ENCODE measurements around the gene NNT. TPM values are rescaled to one million over a fixed set of nuclear protein-coding genes. Genes with fewer than 3 reads are reported as not detected.
A peak's percentile ranks its signal among the peaks of the same experiment; 100 is the strongest.
"Not testable (repeated sequence)": the region's sequence is repeated elsewhere in the genome, so short reads cannot be mapped to it uniquely, and the experiment has no call there.

The NNT gene
- polyA plus RNA-seq, 3 donors from 2014 or later = 49.5 to 78.0 (median 60.6) TPM

DNA sequence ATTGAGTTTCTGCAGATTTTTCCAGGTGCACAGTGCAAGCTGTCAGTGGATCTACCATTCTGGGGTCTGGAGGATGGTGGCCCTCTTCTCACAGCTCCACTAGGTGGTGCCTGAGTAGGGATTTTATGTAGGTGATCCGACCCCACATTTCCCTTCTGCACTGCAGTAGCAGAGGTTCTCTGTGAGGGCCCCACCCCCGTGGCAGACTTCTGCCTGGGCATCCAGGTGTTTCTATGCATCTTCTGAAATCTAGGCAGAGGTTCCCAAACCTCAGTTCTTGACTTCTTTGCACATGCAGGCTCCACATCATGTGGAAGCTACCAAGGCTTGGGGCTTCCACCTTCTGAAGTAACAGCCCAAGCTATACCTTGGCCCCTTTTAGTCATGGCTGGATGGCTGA, 93.5 kb downstream of the NNT start:
- Mint-ChIP-seq H3K36me3 (peaks cover 24 to 48% (median 37%) of the 10 kb centered on the region in 3 donors), H3K4me1 (peaks cover 18 to 49% of the 10 kb centered on the region in 2 donors)
- H3K4me3 Mint-ChIP-seq; DNase-seq; H3K27me3 Mint-ChIP-seq (ENCODE audit: low read depth in 3 of 3); H3K9me3 Mint-ChIP-seq; H3K27ac Mint-ChIP-seq: not testable (repeated sequence)

DNA sequence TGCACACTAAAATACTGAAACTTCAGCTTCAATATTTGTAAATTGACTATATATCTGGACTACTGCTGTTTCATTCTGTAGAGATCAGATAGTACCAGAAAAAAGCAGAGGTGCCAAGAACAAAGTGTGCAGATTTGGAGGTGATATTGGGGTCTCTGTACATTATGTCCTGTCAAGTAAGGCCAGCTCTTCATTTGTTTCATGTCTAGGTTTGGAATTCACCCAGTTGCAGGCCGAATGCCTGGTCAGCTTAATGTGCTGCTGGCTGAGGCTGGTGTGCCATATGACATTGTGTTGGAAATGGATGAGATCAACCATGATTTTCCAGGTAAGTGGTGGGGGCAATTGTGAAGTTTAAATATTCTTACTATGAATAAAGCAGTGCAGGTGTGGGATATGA, 96.9 kb downstream of the NNT start:
- H3K4me3 Mint-ChIP-seq = no peak overlapping the region
- no peaks in the 10 kb centered on the region for H3K27me3 Mint-ChIP-seq (ENCODE audit: low read depth in 3 of 3)
- peaks cover 11 to 38% of the 10 kb centered on the region in 2 donors for H3K4me1 Mint-ChIP-seq
- peaks cover 17 to 51% (median 40%) of the 10 kb centered on the region in 3 donors for H3K36me3 Mint-ChIP-seq
- no peak for DNase-seq
- no peaks in the 10 kb centered on the region for H3K9me3 Mint-ChIP-seq
- H3K27ac Mint-ChIP-seq = peak overlapping the region in 2 of 6 donors; percentile 7 to 31

DNA sequence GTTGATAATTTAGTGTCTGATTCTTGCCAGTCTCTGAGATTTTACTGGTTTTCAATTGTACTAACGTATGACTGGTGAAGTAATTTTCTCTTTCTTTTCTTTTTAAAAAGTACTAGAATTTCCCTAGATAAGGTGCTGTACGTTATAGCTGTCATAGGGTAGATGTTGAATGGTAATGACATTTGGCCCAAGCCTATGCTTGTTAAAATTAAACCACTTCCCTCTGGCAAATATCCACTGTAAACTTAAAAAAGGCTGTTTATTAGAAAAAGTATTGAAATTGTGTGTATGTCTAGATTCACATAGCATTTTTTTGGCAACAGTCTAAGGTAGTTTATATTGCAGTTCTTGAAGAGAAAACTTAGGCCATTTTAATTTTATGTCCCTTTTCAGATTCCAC, 97.6 kb downstream of the NNT start:
- no peak overlapping the region for H3K4me3 Mint-ChIP-seq
- no peaks in the 10 kb centered on the region for H3K27me3 Mint-ChIP-seq (ENCODE audit: low read depth in 3 of 3)
- H3K4me1 Mint-ChIP-seq = peaks cover 11 to 31% of the 10 kb centered on the region in 2 donors
- H3K36me3 Mint-ChIP-seq = peaks cover 16 to 50% (median 40%) of the 10 kb centered on the region in 3 donors
- no peak for DNase-seq
- H3K9me3 Mint-ChIP-seq = no peaks in the 10 kb centered on the region
- no peak overlapping the region for H3K27ac Mint-ChIP-seq

DNA sequence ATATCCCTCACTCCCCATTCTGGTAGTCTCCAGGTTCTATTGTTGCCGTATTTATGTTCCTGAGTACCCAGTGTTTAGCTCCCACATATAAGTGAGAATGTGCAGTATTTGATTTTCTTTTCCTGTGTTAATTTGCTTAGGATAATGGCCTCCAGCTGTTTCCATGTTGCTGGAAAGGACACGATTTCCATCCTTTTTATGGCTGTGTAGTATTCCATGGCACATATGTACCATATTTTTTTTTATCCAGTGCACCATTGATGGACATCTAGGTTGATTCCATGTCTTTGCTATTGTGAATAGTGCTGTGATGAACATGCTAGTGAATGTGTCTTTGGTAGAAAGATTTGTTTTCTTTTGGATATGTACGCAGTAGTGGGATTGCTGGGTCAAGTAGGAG, 98.2 kb downstream of the NNT start:
- no peak overlapping the region for H3K4me3 Mint-ChIP-seq
- H3K4me1 Mint-ChIP-seq = peaks cover 11 to 25% of the 10 kb centered on the region in 2 donors
- H3K9me3 Mint-ChIP-seq = no peaks in the 10 kb centered on the region
- no peak for DNase-seq
- H3K27me3 Mint-ChIP-seq (ENCODE audit: low read depth in 3 of 3) = no peaks in the 10 kb centered on the region
- peaks cover 14 to 46% (median 35%) of the 10 kb centered on the region in 3 donors for H3K36me3 Mint-ChIP-seq
- H3K27ac Mint-ChIP-seq = no peak overlapping the region

DNA sequence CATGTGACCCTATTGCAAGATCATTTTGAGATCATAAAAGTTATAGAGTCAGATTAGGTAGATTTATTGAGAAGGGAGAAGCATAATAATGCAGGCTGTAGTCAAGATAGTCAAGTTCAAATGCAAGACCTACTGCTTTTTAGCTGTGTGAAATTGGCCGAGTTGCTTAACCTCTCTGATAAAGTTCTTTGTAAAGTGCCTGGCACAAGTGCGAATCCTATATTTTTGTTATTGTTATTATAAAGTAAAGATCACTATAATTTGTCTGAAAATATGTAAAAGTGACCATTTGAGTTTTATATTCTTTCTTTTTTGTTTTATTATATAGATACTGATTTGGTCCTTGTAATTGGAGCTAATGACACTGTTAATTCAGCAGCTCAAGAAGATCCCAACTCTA, 99.3 kb downstream of the NNT start:
- Mint-ChIP-seq H3K27me3 (ENCODE audit: low read depth in 3 of 3) (no peaks in the 10 kb centered on the region), H3K27ac (peak overlapping the region in 1 of 6 donors; percentile 34), H3K4me3 (no peak overlapping the region), H3K36me3 (peaks cover 10 to 46% (median 29%) of the 10 kb centered on the region in 3 donors), H3K9me3 (no peaks in the 10 kb centered on the region), H3K4me1 (peaks cover 10 to 21% of the 10 kb centered on the region in 2 donors)
- DNase-seq = no peak

DNA sequence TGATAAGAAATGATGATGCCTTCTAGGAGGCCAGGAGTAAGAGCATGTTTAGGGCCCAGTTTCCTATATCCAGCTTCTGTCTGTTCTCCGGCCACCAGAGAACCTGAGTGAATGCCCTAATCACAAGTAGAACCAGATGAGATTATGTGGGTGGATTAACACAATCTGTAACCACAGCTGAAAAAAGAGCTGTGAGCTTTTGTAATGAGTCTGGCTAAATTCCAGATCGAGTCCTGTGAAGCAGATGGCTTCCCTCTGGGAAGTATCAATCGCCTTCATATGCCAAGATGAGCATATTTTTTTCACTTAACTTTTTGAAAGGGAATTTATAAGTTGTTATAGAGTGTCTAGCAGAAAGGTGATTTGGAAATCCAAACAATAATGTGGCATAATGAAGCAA, 99.8 kb downstream of the NNT start:
- no peaks in the 10 kb centered on the region for H3K9me3 Mint-ChIP-seq
- H3K27me3 Mint-ChIP-seq (ENCODE audit: low read depth in 3 of 3) = no peaks in the 10 kb centered on the region
- H3K36me3 Mint-ChIP-seq = peaks cover 8 to 43% (median 26%) of the 10 kb centered on the region in 3 donors
- DNase-seq = no peak
- no peak overlapping the region for H3K4me3 Mint-ChIP-seq
- H3K4me1 Mint-ChIP-seq = peaks cover 4 to 17% of the 10 kb centered on the region in 2 donors
- peak overlapping the region in 1 of 6 donors; percentile 22 for H3K27ac Mint-ChIP-seq

DNA sequence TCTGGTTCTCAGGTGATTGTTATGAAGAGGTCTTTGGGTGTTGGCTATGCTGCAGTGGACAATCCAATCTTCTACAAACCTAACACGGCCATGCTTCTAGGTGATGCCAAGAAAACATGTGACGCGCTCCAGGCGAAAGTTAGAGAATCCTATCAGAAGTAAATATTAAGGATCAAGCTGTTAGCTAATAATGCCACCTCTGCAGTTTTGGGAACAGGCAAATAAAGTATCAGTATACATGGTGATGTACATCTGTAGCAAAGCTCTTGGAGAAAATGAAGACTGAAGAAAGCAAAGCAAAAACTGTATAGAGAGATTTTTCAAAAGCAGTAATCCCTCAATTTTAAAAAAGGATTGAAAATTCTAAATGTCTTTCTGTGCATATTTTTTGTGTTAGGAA, 101.3 kb downstream of the NNT start:
- H3K27ac Mint-ChIP-seq = peak overlapping the region in 1 of 6 donors; percentile 45
- H3K36me3 Mint-ChIP-seq = peaks cover 8 to 43% (median 26%) of the 10 kb centered on the region in 3 donors
- no peak overlapping the region for H3K4me3 Mint-ChIP-seq
- no peaks in the 10 kb centered on the region for H3K9me3 Mint-ChIP-seq
- H3K4me1 Mint-ChIP-seq = peaks cover 2 to 12% of the 10 kb centered on the region in 2 donors
- DNase-seq = no peak
- no peaks in the 10 kb centered on the region for H3K27me3 Mint-ChIP-seq (ENCODE audit: low read depth in 3 of 3)

DNA sequence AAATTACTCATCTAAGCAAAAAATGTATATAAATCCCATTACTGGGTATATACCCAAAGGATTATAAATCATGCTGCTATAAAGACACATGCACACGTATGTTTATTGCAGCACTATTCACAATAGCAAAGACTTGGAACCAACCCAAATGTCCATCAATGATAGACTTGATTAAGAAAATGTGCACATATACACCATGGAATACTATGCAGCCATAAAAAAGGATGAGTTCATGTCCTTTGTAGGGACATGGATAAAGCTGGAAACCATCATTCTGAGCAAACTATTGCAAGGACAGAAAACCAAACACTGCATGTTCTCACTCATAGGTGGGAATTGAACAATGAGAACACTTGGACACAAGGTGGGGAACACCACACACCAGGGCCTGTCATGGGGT, 103.6 kb downstream of the NNT start:
- H3K27ac Mint-ChIP-seq; DNase-seq; H3K27me3 Mint-ChIP-seq (ENCODE audit: low read depth in 3 of 3); H3K9me3 Mint-ChIP-seq; H3K4me3 Mint-ChIP-seq; H3K4me1 Mint-ChIP-seq: not testable (repeated sequence)
- H3K36me3 Mint-ChIP-seq = peaks cover 8 to 36% (median 24%) of the 10 kb centered on the region in 3 donors

DNA sequence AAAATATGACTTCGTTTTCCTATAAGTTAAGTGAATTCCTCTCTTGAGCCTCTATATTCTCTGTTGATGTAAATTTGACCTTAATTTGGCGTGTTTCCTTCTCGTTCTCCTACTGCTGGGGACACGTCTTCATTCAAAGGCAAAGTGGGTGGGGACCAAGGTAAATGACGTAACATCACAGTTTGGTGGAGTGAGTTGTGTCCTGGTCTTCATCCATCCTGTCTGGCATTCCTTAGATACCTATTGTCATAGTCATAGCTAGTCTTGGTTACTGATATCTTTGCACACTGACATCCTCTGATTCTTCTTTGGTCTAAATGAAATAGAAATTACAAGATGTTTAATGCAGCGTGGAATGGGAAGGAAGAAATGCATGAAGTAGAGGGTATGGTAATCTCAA, 108.5 kb downstream of the NNT start:
- DNase-seq = no peak
- Mint-ChIP-seq H3K27ac (no peak overlapping the region), H3K4me1 (no peaks in the 10 kb centered on the region), H3K9me3 (no peaks in the 10 kb centered on the region), H3K4me3 (no peak overlapping the region), H3K27me3 (ENCODE audit: low read depth in 3 of 3) (no peaks in the 10 kb centered on the region), H3K36me3 (peaks cover 0 to 5% (median 3%) of the 10 kb centered on the region in 3 donors)

DNA sequence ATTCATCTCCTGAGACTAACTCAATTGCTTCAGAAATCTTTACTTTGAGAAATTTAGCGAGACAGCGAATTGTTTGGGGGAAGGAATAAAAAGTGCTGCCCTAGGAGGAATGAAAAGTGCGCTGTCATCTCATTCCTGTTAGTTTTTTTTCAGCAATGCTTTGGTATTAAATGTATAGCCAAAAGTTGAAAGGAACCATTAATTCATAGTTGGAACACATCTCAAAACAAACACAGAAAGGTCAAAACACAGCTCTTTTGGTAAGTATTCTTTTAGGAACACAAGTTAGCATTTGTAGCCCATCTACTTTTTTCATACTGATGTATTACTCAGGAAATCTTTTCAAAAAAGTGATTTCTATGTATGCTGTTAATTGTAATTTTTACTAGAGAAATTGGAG, 109.1 kb downstream of the NNT start:
- no peaks in the 10 kb centered on the region for H3K9me3 Mint-ChIP-seq
- no peaks in the 10 kb centered on the region for H3K4me1 Mint-ChIP-seq
- peaks cover 0 to 3% (median 3%) of the 10 kb centered on the region in 3 donors for H3K36me3 Mint-ChIP-seq
- H3K27me3 Mint-ChIP-seq (ENCODE audit: low read depth in 3 of 3) = no peaks in the 10 kb centered on the region
- no peak overlapping the region for H3K27ac Mint-ChIP-seq
- DNase-seq = no peak
- H3K4me3 Mint-ChIP-seq = no peak overlapping the region

DNA sequence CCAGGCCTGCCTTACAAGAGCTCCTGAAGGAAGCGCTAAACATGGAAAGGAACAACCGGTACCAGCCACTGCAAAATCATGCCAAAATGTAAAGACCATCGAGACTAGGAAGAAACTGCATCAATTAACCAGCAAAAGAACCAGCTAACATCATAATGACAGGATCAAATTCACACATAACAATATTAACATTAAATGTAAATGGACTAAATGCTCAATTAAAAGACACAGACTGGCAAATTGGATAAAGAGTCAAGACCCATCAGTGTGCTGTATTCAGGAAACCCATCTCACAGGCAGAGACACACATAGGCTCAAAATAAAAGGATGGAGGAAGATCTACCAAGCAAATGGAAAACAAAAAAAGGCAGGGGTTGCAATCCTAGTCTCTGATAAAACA, 116.8 kb downstream of the NNT start:
- H3K36me3 Mint-ChIP-seq; H3K4me3 Mint-ChIP-seq; H3K4me1 Mint-ChIP-seq; DNase-seq; H3K27ac Mint-ChIP-seq; H3K27me3 Mint-ChIP-seq (ENCODE audit: low read depth in 3 of 3): not testable (repeated sequence)
- peaks cover 5 to 16% (median 12%) of the 10 kb centered on the region in 6 donors for H3K9me3 Mint-ChIP-seq

DNA sequence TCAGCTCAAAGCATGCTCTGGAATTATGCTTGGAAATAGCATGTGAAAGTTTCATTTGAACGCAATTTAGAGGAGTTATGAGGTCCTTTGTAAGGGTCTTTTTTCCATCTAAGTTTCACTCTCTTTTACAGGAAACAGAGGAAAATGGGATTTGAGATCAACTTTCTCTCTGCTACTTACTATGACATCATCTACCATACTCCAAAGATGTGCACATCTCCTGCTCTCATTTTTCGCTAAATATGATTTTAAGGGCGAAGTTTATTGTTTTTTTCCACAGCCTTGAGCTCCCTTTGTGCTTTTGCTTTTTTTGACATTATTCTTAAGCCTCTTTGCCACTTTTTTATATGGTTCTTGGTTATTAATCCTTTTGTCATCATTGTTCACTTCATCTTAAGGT, 125.6 kb downstream of the NNT start:
- Mint-ChIP-seq H3K27me3 (ENCODE audit: low read depth in 3 of 3) (peaks cover 0 to 5% (median 1%) of the 10 kb centered on the region in 3 donors), H3K4me3 (no peak overlapping the region), H3K27ac (no peak overlapping the region), H3K4me1 (no peaks in the 10 kb centered on the region), H3K36me3 (no peaks in the 10 kb centered on the region), H3K9me3 (peaks cover 0 to 9% (median 3%) of the 10 kb centered on the region in 6 donors)
- no peak for DNase-seq

DNA sequence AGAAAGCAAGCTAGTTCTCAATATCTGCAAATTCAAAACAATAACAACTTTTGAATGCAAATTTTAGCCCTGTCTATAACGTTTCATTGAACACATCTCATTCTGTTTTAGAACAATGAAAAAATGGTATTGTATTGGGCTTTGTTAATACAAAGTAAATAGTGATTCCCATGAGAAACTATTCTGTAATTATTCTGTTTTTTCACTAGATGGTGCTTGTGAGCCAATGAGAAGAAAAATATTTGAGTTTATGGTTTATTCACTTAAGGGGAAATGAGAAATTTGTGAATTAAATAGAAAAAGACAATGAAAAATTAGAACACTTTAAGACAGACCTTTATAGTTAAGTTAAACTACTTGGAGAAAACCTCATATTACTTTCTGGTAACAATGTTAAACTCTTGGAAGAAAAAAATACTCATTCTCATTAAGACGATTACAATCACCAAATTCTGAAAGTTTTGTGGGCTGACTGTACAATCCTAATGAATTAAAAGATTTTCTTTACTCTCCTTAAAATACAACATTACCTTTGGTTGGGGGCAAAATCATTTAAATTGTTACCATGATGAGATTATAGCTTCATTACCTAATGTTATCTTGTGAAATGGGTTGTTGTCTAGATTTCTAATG, 127.0 kb downstream of the NNT start:
- Mint-ChIP-seq H3K27me3 (ENCODE audit: low read depth in 3 of 3) (peaks cover 0 to 5% (median 1%) of the 10 kb centered on the region in 3 donors), H3K4me3 (no peak overlapping the region), H3K4me1 (no peaks in the 10 kb centered on the region), H3K9me3 (no peaks in the 10 kb centered on the region), H3K36me3 (no peaks in the 10 kb centered on the region), H3K27ac (no peak overlapping the region)
- no peak for DNase-seq

DNA sequence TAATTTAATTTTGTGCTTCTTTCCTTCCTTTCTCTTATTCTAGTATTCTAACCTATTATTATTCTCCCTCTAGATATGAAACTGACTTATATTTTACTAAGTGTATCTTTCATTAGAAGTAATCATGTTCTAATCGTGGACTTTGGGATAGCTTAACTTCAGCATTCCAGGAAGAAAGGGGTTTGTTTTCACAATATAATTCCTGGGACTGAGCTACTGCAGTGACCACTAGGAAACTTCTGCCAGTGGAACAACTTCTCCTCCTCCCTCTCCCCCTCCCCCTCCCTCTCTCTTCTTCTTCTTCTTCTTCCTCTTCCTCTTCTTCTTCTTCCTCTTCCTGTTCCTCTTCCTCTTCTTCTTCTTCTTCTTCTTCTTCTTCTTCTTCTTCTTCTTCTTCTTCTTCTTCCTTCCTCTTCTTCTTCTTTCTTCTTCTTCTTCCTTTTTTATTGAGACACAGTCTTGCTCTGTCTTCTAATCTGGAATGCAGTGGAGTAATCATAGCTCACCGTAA, 127.9 kb downstream of the NNT start:
- Mint-ChIP-seq H3K9me3 (no peaks in the 10 kb centered on the region), H3K27me3 (ENCODE audit: low read depth in 3 of 3) (peaks cover 0 to 5% (median 1%) of the 10 kb centered on the region in 3 donors), H3K4me3 (no peak overlapping the region), H3K4me1 (no peaks in the 10 kb centered on the region), H3K36me3 (no peaks in the 10 kb centered on the region), H3K27ac (no peak overlapping the region)
- no peak for DNase-seq

DNA sequence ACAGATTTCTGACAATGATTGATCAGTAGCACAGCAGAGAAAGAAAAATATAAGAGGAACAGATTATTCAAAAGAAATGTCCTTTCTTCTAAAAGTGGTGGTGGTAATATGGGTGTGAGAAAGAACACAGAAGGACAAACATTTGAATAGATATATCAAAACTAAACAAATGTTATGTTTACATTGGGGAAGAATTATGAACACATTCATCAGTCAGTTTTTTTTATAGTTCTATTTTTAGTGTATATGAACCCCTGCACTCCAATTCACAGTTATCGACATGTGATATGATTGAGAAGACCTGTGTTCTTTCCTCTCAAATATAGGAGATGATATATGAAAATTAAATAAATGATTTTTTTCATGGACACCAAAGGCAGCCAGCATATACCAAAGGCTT, 128.6 kb downstream of the NNT start:
- no peaks in the 10 kb centered on the region for H3K4me1 Mint-ChIP-seq
- no peak overlapping the region for H3K27ac Mint-ChIP-seq
- no peaks in the 10 kb centered on the region for H3K9me3 Mint-ChIP-seq
- peaks cover 0 to 5% (median 1%) of the 10 kb centered on the region in 3 donors for H3K27me3 Mint-ChIP-seq (ENCODE audit: low read depth in 3 of 3)
- DNase-seq = no peak
- H3K36me3 Mint-ChIP-seq = no peaks in the 10 kb centered on the region
- no peak overlapping the region for H3K4me3 Mint-ChIP-seq

All from immature natural killer cell (primary cell).